Stimulated activated CD8-positive, alpha-beta memory T cell treated with anti-CD3 and anti-CD28 coated beads, Interleukin-15, amount 100 ng/mL, for 24 hours (primary cell): Measurements from ENCODE around the gene RPL10A.
A peak's percentile ranks its signal among the peaks of the same experiment; 100 is the strongest.
"Not testable (repeated sequence)": the region's sequence is repeated elsewhere in the genome, so short reads cannot be mapped to it uniquely, and the experiment has no call there.

Experiments used
- DNase-seq: peaks from one replicate; pipeline ENCODE4 v3.0.0-alpha.2; 2020; ENCODE audit warnings: low read depth

RPL10A gene

GRCh38 chr6:35468181-35468979, at the start of gene RPL10A:
Gene RPL10A, plus strand, starts transcription at chr6:35468401. Its CDS starts 34 bp downstream, at chr6:35468435.
- DNase-seq, result peak; percentile 88

- no peak for DNase-seq
Observed at GRCh38 chr6:35419417-35419816, 48.8 kb upstream of the RPL10A start.

DNA sequence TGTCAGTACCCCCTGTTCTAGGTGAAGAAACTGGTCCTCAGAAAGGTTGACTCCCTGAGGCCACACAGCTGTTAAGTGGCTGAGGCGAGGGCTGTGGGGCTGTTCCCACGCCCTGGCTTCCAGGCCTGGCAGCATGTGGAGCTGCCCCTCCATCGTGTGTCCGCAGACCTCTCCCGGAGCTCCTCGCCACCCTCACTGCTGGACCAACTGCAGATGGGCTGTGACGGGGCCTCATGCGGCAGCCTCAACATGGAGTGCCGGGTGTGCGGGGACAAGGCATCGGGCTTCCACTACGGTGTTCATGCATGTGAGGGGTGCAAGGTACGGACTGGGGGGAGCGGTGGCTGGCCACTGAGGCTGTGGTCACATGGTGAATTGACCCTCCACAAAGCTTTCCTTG, 48.2 kb upstream of the RPL10A start:
- DNase-seq, result no peak

DNA sequence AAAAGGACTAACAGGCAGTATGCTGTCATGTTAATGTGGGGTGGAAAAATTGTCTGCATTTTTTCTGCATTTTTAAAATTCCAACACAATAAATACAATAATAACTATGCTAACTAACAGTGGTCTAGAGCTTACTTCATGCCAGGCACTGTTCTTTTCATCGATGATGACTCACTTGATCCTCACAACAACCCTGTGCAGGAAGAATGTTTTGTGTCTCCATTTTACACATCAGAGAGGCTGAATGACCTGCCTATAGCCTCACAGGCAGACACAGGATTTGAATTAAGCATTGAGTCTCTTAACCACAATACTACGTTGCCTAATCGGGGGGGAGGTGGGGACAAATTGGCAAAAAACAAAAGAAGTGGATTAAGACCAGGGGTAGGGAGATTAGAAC, 42.9 kb upstream of the RPL10A start:
- no peak for DNase-seq

DNA sequence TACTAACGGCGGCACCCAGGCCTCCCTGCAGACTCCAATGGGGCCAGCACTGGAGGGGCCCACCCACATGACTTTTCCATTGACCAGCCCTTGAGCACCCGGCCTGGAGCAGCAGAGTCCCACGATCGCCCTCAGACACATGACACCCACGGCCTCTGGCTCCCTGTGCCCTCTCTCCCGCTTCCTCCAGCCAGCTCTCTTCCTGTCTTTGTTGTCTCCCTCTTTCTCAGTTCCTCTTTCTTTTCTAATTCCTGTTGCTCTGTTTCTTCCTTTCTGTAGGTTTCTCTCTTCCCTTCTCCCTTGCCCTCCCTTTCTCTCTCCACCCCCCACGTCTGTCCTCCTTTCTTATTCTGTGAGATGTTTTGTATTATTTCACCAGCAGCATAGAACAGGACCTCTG, 42.1 kb upstream of the RPL10A start:
- DNase-seq, result no peak

GRCh38 chr6:35427435-35427834, 40.8 kb upstream of the RPL10A start:
- no peak for DNase-seq

DNA sequence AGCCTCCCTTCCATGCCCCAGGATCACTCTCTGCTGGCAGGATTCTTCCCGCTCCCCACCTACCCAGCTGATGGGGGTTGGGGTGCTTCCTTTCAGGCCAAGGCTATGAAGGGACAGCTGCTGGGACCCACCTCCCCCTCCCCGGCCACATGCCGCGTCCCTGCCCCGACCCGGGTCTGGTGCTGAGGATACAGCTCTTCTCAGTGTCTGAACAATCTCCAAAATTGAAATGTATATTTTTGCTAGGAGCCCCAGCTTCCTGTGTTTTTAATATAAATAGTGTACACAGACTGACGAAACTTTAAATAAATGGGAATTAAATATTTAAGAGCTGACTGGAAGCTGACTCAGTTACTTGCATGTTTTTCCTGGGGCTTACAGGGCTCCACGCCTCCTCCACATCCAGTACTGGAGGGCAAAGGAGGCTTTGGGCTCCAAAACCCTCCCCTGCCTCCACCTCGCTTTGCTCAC, 40.3 kb upstream of the RPL10A start:
- no peak for DNase-seq

- DNase-seq, result no peak
Observed at GRCh38 chr6:35428421-35429149, 39.6 kb upstream of the RPL10A start.

GRCh38 chr6:35429463-35429862, 38.7 kb upstream of the RPL10A start:
- DNase-seq, result no peak

- no peak for DNase-seq
Observed at GRCh38 chr6:35432291-35432690, 35.9 kb upstream of the RPL10A start.

GRCh38 chr6:35432702-35433101, 35.5 kb upstream of the RPL10A start:
- not testable (repeated sequence) for DNase-seq

DNA sequence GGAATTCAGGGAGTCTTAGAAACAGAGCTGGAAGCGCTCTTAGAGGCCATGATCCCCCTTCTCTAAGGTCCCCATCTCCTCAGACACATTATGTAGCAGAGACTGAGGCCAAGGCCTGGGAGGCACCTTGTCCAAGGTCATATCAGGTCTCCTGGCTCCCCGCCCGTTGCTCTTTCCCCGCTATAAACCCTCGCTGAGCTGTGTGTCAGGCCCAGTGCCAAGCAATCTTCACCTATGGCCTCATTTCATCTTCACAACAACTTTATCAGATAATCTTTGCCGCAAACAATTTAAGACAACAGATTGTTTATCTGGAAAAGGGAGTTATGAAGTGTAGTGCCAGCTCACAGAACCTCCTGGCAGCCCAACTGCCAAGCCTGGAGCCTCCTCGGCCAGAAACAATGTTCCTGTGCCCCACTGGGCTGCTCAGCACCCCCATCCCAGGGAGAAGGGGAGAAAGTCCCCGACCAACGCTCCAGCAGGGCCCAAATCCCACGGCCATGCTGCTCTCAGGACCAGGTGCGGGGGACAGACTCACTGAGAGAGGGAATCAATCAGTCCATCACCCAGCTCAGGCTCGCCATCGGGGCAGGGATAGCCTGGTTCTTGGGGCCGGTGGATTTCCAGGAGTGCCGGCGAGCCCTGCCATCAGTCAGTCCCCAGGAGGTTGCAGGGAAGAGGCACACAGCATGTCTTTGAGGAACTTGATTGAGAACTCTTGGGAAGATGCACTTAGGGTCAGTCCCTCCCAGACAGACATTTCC, 32.9 kb upstream of the RPL10A start:
- no peak for DNase-seq

DNA sequence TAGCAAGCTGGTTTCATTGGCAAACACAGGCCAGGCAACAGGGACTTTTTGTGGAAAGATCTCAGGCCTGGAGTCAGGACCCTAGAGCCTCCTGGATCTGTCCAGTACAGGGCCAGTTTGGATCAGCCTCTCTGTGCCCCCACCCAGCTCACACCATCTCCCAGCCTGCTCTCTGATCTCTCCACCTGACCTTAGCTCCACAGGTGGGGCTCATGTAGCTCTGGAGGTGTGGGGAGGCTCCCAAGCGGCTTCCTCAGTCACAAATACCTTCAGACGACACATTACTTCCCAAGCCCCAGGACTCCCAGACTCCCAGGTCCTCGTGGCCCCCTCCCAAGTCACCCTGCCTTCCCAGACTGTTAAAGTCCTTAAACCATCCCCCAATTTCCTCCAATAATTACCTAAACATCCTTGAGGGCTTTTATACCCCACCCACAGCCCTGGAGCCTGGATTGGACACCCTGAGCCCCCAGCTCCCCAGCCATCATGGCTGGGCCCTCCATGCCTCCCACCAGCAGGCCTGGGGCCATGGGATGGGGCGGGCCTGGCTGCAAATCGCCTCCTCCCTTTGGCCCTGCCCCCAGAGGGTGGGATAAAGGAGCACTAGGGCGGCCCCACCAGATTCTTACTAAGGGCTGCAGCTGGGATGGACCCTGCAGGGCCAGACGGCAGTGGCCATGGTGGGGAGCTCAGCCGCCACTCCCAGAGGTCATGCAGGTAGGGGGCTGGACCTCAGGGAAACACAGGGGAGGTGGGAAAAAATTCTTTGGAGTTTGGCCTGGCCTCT, 31.9 kb upstream of the RPL10A start:
- DNase-seq, result no peak

- DNase-seq, result not testable (repeated sequence)
Observed at GRCh38 chr6:35438378-35439065, 29.7 kb upstream of the RPL10A start.

DNA sequence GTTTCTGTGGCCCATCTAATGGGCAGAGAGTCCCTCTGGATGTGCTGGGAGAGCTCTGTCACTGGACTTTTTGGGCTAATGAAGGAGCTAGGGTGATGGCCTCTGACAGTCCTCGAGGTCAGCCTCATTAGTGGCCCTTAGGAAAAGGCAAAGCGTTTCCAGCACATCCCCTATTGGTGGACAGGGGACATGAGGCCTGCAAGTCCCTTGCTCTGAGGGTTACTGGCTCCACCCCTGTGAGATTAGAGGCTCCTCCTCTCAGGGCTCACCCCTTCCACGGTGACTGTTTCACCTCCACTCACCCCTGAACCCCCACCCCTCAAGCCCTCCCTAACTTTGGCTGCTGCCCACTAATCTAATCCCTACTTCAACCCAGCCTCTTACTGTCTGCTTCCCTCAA, 28.9 kb upstream of the RPL10A start:
- DNase-seq, result no peak

GRCh38 chr6:35441205-35441604, 27.0 kb upstream of the RPL10A start:
- DNase-seq, result no peak

- no peak for DNase-seq
Observed at GRCh38 chr6:35441642-35442041, 26.6 kb upstream of the RPL10A start.

GRCh38 chr6:35442693-35443092, 25.5 kb upstream of the RPL10A start:
- no peak for DNase-seq

DNA sequence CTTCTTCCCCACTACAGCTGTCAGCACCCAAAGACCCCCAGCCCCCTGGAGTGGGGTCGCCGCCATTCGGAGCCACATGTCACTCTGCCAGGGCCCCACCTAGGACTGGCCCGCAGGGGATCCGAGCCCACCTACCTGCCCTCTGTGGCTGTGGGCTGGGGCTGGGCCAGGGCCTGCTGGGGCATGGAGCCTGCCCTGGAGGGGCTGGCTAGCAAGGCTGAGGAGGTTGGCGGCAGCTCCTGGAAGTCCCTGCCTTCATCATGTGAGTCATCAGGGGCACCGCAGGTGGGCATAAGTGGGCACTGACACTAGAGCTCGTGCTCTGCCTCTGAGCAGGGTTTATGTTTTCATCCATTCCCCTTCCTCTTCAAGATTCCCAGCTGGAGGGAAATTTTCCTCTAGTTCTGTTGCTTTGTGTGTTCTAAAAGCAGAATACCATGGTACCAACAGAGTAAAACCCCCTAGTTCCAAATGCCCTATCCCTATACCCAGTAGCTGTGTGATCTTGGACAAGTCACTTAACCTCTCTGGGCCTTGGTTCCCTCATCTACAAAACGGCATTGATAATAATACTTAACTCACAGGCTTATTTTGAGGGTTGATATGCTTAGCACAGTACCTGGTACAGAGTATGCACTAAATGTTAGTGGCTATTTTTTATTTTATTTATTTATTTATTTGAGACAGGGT, 24.7 kb upstream of the RPL10A start:
- DNase-seq, result no peak

DNA sequence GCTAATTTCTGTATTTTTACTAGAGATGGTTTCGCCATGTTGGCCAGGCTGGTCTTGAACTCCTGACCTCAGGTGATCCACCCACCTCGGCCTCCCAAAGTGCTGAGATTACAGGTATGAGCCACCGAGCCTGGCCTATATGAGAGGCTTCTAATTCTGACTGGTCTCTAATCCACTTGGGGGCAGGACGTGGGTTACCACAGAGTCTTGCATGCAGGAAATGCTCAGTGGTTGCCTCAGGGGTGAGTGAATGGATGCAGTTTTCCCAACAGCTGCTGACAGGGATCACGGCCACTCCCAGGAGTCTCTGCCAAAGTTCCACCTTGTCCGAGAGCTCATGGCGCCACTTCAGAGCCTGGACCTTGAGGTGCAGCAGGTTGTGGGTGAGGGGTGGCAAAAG, 22.5 kb upstream of the RPL10A start:
- no peak for DNase-seq

DNA sequence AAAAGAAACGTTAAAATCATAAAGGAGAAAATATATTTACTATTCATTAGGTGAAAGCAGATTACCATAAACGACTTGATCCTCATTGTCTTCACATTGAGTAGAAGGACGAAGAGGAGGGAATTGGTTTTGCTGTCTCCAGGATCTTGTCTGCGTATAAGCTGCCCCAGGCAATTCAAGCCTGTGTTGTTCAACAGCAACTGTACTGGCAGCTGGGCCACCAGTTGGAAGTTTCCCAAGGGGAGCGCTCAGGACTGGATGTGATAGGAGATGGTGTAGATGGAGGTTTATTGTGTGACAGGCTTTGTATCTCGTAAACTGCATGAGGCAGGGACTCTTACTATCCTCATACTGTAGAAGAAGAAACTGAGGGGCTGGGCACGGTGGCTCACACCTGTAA, 20.0 kb upstream of the RPL10A start:
- DNase-seq, result no peak
